PC-9 (cell line): ENCODE measurements around the gene CLDN9. TPM values are rescaled to one million over a fixed set of nuclear protein-coding genes. Genes with fewer than 3 reads are reported as not detected.

Experiments
- BruUV-seq: library from RNA; stranded (reverse); fragments of 400-500 nt; replicated peaks from 2 replicates; lab custom pipeline; 2021; lab: Mats Ljungman, UMichigan
- CTCF ChIA-PET: fragments of 300-600 bp; sonication (Branson Sonifier 250); formaldehyde crosslinking; loops from one replicate; lab custom pipeline; 2022; ENCODE audit warnings: antibody characterized with exemption; lab: Charles Lee
- POLR2A ChIA-PET: fragments of 300-600 bp; sonication (Branson Sonifier 250); formaldehyde crosslinking; loops from one replicate; lab custom pipeline; 2022; ENCODE audit warnings: antibody characterized with exemption; ENCODE audit not compliant: unreplicated experiment; lab: Charles Lee
- DNase-seq, 2 experiments: peaks; one replicate each; pipeline versions ENCODE4 v3.0.0 to v3.0.0-alpha.2; 2015 to 2022; ENCODE audit warnings: mixed read lengths in 1 of 2
- H2AFZ ChIP-seq: fragments of 200-600 bp; sonication (generic); 2 replicates; pipeline ENCODE4 v1.8.1; 2017; ENCODE audit warnings: antibody characterized with exemption
- H3F3A ChIP-seq: fragments of 200-600 bp; sonication (generic); 2 replicates; pipeline ENCODE4 v1.8.1; 2017; ENCODE audit warnings: antibody characterized with exemption, mild to moderate bottlenecking, low read depth; ENCODE audit not compliant: insufficient read depth
- H3K27ac ChIP-seq: fragments of 200-600 bp; sonication (generic); 2 replicates; pipeline ENCODE4 v1.6.1; 2016; ENCODE audit warnings: mixed run types
- H3K27me3 ChIP-seq: fragments of 200-600 bp; sonication (generic); 2 replicates; pipeline ENCODE4 v1.6.1; 2016; ENCODE audit warnings: low read depth, mixed run types; ENCODE audit not compliant: insufficient read depth
- H3K36me3 ChIP-seq: fragments of 200-600 bp; sonication (generic); 2 replicates; pipeline ENCODE4 v1.6.1; 2016; ENCODE audit warnings: low read depth, mixed run types
- H3K4me1 ChIP-seq: fragments of 200-600 bp; sonication (generic); replicated peaks from 2 replicates; pipeline ENCODE4 v1.6.1; 2016; ENCODE audit warnings: mixed run types; ENCODE audit not compliant: insufficient read depth
- H3K4me2 ChIP-seq: fragments of 200-600 bp; sonication (generic); 2 replicates; pipeline ENCODE4 v1.6.1; 2017; ENCODE audit warnings: mixed run types
- H3K4me3 ChIP-seq: fragments of 200-600 bp; sonication (generic); 2 replicates; pipeline ENCODE4 v1.6.1; 2016; ENCODE audit warnings: mixed run types
- H3K79me2 ChIP-seq: fragments of 200-600 bp; sonication (generic); 2 replicates; pipeline ENCODE4 v1.6.1; 2017; ENCODE audit warnings: low read depth, mixed run types
- H3K9me2 ChIP-seq: fragments of 200-600 bp; sonication (generic); 2 replicates; pipeline ENCODE4 v1.8.1; 2017; ENCODE audit warnings: mild to moderate bottlenecking; ENCODE audit not compliant: insufficient read depth
- H3K9me3 ChIP-seq: fragments of 200-600 bp; sonication (generic); 2 replicates; pipeline ENCODE4 v1.8.1; 2016; ENCODE audit warnings: low read depth; ENCODE audit not compliant: insufficient read depth
- H4K20me1 ChIP-seq: fragments of 200-600 bp; sonication (generic); 2 replicates; pipeline ENCODE4 v1.8.1; 2017; ENCODE audit not compliant: insufficient read depth
- CTCF ChIP-seq: fragments of 200-600 bp; sonication (generic); conservative IDR thresholded peaks from 2 replicates; pipeline ENCODE4 v1.6.1; 2017; ENCODE audit warnings: mixed run types, antibody characterized with exemption, mild to moderate bottlenecking, moderate library complexity
- EZH2 ChIP-seq: fragments of 200-600 bp; sonication (generic); IDR thresholded peaks from 2 replicates; pipeline ENCODE4 v1.8.0; 2017; ENCODE audit warnings: antibody characterized with exemption, low read depth
- intact Hi-C: fragments of 100-400 bp; cut with micrococcal nuclease; formaldehyde crosslinking; loops from one replicate; pipeline ENCODE4 v1.10.0; 2022; ENCODE audit not compliant: unreplicated experiment
- total RNA-seq: library from RNA; stranded (reverse); gene quantifications from 2 replicates; pipeline ENCODE4 v1.2.3, GENCODE V29; 2021

The CLDN9 gene
- total RNA-seq, 1 experiment from 2014 or later = 16.4 TPM

DNA sequence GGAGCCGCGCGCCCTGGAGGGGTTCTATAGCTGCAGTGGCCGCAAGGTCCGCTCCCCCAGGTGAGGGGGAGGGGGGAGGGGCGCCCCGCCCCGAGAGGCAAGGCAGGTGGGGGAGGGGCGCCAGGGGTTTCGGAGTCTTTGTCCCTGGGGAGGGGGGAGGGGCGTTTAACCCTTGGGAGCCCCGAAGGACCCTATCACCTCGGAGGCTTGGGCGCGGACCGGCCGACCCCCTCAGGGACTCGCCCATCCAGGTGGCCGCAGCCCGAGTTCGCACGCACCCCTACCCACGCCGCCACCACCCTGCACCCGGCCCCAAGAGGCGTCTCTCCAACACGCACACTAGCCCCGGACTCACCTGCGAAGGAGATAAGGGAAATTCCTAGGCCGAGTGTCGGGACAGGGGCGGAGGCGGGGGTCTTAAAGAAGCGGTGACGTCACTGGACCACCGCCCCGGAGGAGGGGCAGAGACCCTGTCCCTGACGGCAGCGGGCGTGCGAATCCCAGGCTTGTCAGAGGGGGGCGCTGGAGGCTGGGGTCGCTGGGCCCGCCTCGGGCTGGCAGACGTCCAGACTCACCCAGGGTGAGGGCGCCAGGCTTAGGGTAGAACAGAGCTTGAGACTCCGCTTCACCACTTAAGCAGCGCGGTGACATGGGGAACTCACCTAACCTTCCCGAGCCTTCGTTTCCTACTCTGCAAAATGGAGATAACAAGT, 5.2 kb downstream of the CLDN9 start, which contains the start of gene CLDN6:
Gene CLDN6 (minus strand): TSS at position 390 of the 713 bp plus-strand sequence. CDS start 2,162 bp downstream, outside the sequence.
- H3K4me1 ChIP-seq = peaks cover 29% of the 10 kb centered on the region
- ChIA-PET CTCF (no interaction called here), POLR2A (interaction anchor here (0.7 kb wide), 1 partner anchor 60 kb away, joined by 4 read pairs; no protein-coding TSS in a partner anchor)
- no peak for DNase-seq
- H3K4me3 ChIP-seq = no peak within 1 kb of the TSS
- no peaks in the 10 kb centered on the region for H3K9me2 ChIP-seq
- peaks cover 59% of the 10 kb centered on the region for H3F3A ChIP-seq
- peaks cover 29% of the 10 kb centered on the region for H3K79me2 ChIP-seq
- intact Hi-C loops = no loop called here
- no TSS peak for BruUV-seq
- no peaks in the 10 kb centered on the region for H3K27me3 ChIP-seq
- TF ChIP-seq EZH2 = no peak
- TF ChIP-seq CTCF = no peak
- H3K4me2 ChIP-seq = no peak within 1 kb of the TSS
- H4K20me1 ChIP-seq = peaks cover 10% of the 10 kb centered on the region
- H3K36me3 ChIP-seq = peaks cover 11% of the 10 kb centered on the region
- H3K9me3 ChIP-seq = no peaks in the 10 kb centered on the region
- H3K27ac ChIP-seq = no peak within 1 kb of the TSS
- H2AFZ ChIP-seq = no peak within 1 kb of the TSS

- Histone ChIP-seq H3K4me2 (peak overlapping the region; percentile 80), H3K4me3 (peak overlapping the region; percentile 76; the same call in 1 of the 2 replicates), H3K9me3 (no peaks in the 10 kb centered on the region), H3K79me2 (peaks cover 22% of the 10 kb centered on the region), H3K4me1 (peaks cover 14% of the 10 kb centered on the region), H3K27ac (peak overlapping the region; percentile 97; the same call in 1 of the 2 replicates), H2AFZ (peak overlapping the region; percentile 70), H3K36me3 (peaks cover 11% of the 10 kb centered on the region), H3F3A (peaks cover 45% of the 10 kb centered on the region), H3K27me3 (no peaks in the 10 kb centered on the region), H4K20me1 (peaks cover 10% of the 10 kb centered on the region), H3K9me2 (no peaks in the 10 kb centered on the region)
- intact Hi-C loops = loop anchor here (1.0 kb wide), 2 partner anchors 9 to 28 kb away; no protein-coding TSS in a partner anchor
- no peak for TF ChIP-seq CTCF
- TF ChIP-seq EZH2 = no peak
- no peak for DNase-seq
- POLR2A ChIA-PET = interaction anchor here (0.6 to 5.1 kb wide), 11 partner anchors 7 to 1332 kb away, joined by 3 to 87 read pairs (median 8); partner anchors contain the start of genes CLDN9, PAM16 and ZSCAN32
- BruUV-seq = no TSS peak
- CTCF ChIA-PET = interaction anchor here (0.6 to 1.3 kb wide), 5 partner anchors 12 to 931 kb away, joined by 3 to 6 read pairs (median 3); no protein-coding TSS in a partner anchor
Measured at GRCh38 chr16:3019594-3020246, 7.0 kb downstream of the CLDN9 start.

DNA sequence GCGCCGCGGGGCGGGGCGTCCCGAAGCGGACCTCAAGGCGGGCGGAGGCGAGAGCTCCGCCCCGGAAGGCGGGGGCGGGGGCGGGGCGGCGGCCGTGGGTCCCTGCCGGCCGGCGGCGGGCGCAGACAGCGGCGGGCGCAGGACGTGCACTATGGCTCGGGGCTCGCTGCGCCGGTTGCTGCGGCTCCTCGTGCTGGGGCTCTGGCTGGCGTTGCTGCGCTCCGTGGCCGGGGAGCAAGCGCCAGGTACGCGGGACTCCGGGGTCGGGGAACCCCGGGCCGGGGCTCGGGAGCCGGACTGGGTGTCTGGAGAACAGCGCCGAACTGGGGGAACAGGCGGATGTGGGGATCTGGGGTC, 7.5 kb downstream of the CLDN9 start, which contains the start of gene TNFRSF12A:
Gene TNFRSF12A (plus strand): TSS at position 122 of the 357 bp plus-strand sequence. CDS start 30 bp downstream, at position 152.
- H3K27ac ChIP-seq = peak within 1 kb of the TSS; percentile 97
- POLR2A ChIA-PET = interaction anchor here (0.6 to 5.1 kb wide), 11 partner anchors 8 to 1331 kb away, joined by 3 to 87 read pairs (median 8); partner anchors contain the start of genes CLDN9, PAM16 and ZSCAN32
- H3K79me2 ChIP-seq = peaks cover 27% of the 10 kb centered on the region
- peaks cover 10% of the 10 kb centered on the region for H4K20me1 ChIP-seq
- H3F3A ChIP-seq = peaks cover 40% of the 10 kb centered on the region
- peak; percentile 51 to 82 for DNase-seq
- peak within 1 kb of the TSS; percentile 76 for H3K4me3 ChIP-seq
- CTCF ChIA-PET = interaction anchor here (0.6 to 1.3 kb wide), 5 partner anchors 12 to 930 kb away, joined by 3 to 6 read pairs (median 3); no protein-coding TSS in a partner anchor
- peak within 1 kb of the TSS; percentile 100 for H3K4me2 ChIP-seq
- BruUV-seq = no TSS peak
- H3K36me3 ChIP-seq = peaks cover 11% of the 10 kb centered on the region
- H3K9me2 ChIP-seq = no peaks in the 10 kb centered on the region
- TF ChIP-seq CTCF (no peak), EZH2 (no peak)
- peaks cover 9% of the 10 kb centered on the region for H3K4me1 ChIP-seq
- peak within 1 kb of the TSS; percentile 70 for H2AFZ ChIP-seq
- intact Hi-C loops = loop anchor here (1.0 kb wide), 2 partner anchors 10 to 29 kb away; no protein-coding TSS in a partner anchor
- H3K27me3 ChIP-seq = no peaks in the 10 kb centered on the region
- H3K9me3 ChIP-seq = no peaks in the 10 kb centered on the region
